PC-3 (cell line): ENCODE measurements around the gene FLNC. TPM values are rescaled to one million over a fixed set of nuclear protein-coding genes. Genes with fewer than 3 reads are reported as not detected.

Experiments
- ATAC-seq: fragments of 200-7000 bp; cut with Tn5 transposase; 2 replicates; pipeline ENCODE4 v1.9.1; 2020; ENCODE audit warnings: mild to moderate bottlenecking, moderate library complexity
- BruUV-seq: library from RNA; stranded (reverse); fragments of 400-500 nt; replicated peaks from 2 replicates; lab custom pipeline; 2021; lab: Mats Ljungman, UMichigan
- CTCF ChIA-PET: fragments of 300-600 bp; sonication (Branson Sonifier 250); formaldehyde crosslinking; loops from one replicate; lab custom pipeline; 2022; ENCODE audit warnings: antibody characterized with exemption; lab: Charles Lee
- POLR2A ChIA-PET: fragments of 300-600 bp; sonication (Branson Sonifier 250); formaldehyde crosslinking; loops from one replicate; lab custom pipeline; 2022; ENCODE audit warnings: antibody characterized with exemption; ENCODE audit not compliant: unreplicated experiment; lab: Charles Lee
- DNase-seq: peaks from one replicate; pipeline ENCODE4 v3.0.0-alpha.2; 2015
- H2AFZ ChIP-seq: fragments of 300-600 bp; sonication (generic); 2 replicates; pipeline ENCODE4 v1.6.0; 2016; ENCODE audit warnings: antibody characterized with exemption, low read length
- H3F3A ChIP-seq: fragments of 300-600 bp; sonication (generic); one replicate; pipeline ENCODE4 v1.6.0; 2017; ENCODE audit warnings: antibody characterized with exemption, low read length, control low read depth, mild to moderate bottlenecking; ENCODE audit not compliant: unreplicated experiment
- H3K27ac ChIP-seq: fragments of 300-600 bp; sonication (generic); 2 replicates; pipeline ENCODE4 v1.5.1; 2016; ENCODE audit warnings: mild to moderate bottlenecking, low read length
- H3K27me3 ChIP-seq: fragments of 300-600 bp; sonication (generic); 2 replicates; pipeline ENCODE4 v1.6.1; 2016; ENCODE audit warnings: low read length, mixed read lengths
- H3K36me3 ChIP-seq: fragments of 300-600 bp; sonication (generic); 2 replicates; pipeline ENCODE4 v1.6.1; 2016; ENCODE audit warnings: low read depth, mixed run types, low read length, mixed read lengths
- H3K4me1 ChIP-seq: fragments of 300-600 bp; sonication (generic); 2 replicates; pipeline ENCODE4 v1.5.1; 2016; ENCODE audit warnings: low read length; ENCODE audit not compliant: insufficient read depth
- H3K4me2 ChIP-seq: fragments of 300-600 bp; sonication (generic); 2 replicates; pipeline ENCODE4 v1.6.0; 2016; ENCODE audit warnings: low read length
- H3K4me3 ChIP-seq: fragments of 300-600 bp; sonication (generic); 2 replicates; pipeline ENCODE4 v1.5.1; 2016; ENCODE audit warnings: mild to moderate bottlenecking, low read length, mixed read lengths
- H3K79me2 ChIP-seq: fragments of 300-600 bp; sonication (generic); 2 replicates; pipeline ENCODE4 v1.6.1; 2017; ENCODE audit warnings: low read length, mixed read lengths
- H3K9ac ChIP-seq: fragments of 300-600 bp; sonication (generic); 2 replicates; pipeline ENCODE4 v1.6.0; 2016; ENCODE audit warnings: mild to moderate bottlenecking, low read length
- H3K9me2 ChIP-seq: fragments of 300-600 bp; sonication (generic); replicated peaks from 2 replicates; pipeline ENCODE4 v1.6.1; 2016; ENCODE audit warnings: mixed run types, low read length, mixed read lengths
- H3K9me3 ChIP-seq: fragments of 300-600 bp; sonication (generic); 2 replicates; pipeline ENCODE4 v1.6.1; 2016; ENCODE audit warnings: low read length, mixed read lengths
- H4K20me1 ChIP-seq: fragments of 300-600 bp; sonication (generic); 2 replicates; pipeline ENCODE4 v1.6.1; 2016; ENCODE audit warnings: low read length, mixed read lengths
- CTCF ChIP-seq: fragments of 300-600 bp; sonication (generic); conservative IDR thresholded peaks from 2 replicates; pipeline ENCODE4 v1.5.1; 2017; ENCODE audit warnings: antibody characterized with exemption, low read depth, mild to moderate bottlenecking, low read length
- EZH2 ChIP-seq: fragments of 300-600 bp; sonication (generic); IDR thresholded peaks from one replicate; pipeline ENCODE4 v1.6.1; 2017; ENCODE audit warnings: antibody characterized with exemption, mild to moderate bottlenecking, low read length; ENCODE audit not compliant: unreplicated experiment
- EZH2phosphoT487 ChIP-seq: fragments of 300-600 bp; sonication (generic); IDR thresholded peaks from 2 replicates; pipeline ENCODE4 v1.6.1; 2018; ENCODE audit warnings: mild to moderate bottlenecking, antibody characterized with exemption, low read length, borderline replicate concordance
- intact Hi-C: fragments of 100-400 bp; cut with micrococcal nuclease; formaldehyde crosslinking; loops from 2 replicates; pipeline ENCODE4 v1.9.0; 2023
- total RNA-seq: library from RNA; depleted of rRNA; stranded (reverse); fragments of >200 nt; gene quantifications from 2 replicates; pipeline ENCODE4 v1.2.3, GENCODE V29; 2014

Gene FLNC
- total RNA-seq, 1 experiment from 2014 or later: 88.7 TPM

GRCh38 chr7:128832880-128833147 lies 2.6 kb downstream of the FLNC start:
- ATAC-seq: no peak
- no peak for DNase-seq
- Histone ChIP-seq H3K9me2 (no peaks in the 10 kb centered on the region), H3K4me2 (peak overlapping the region; percentile 95), H4K20me1 (no peaks in the 10 kb centered on the region; the same call in 1 of the 2 replicates), H3K4me1 (peaks cover 49% of the 10 kb centered on the region), H3K27me3 (no peaks in the 10 kb centered on the region), H3K36me3 (peaks cover 7% of the 10 kb centered on the region; the same call in 1 of the 2 replicates), H2AFZ (no peak overlapping the region), H3K9ac (no peak overlapping the region), H3K9me3 (no peaks in the 10 kb centered on the region), H3K4me3 (peak overlapping the region; percentile 84), H3K79me2 (peaks cover 45% of the 10 kb centered on the region), H3K27ac (peak overlapping the region; percentile 64), H3F3A (no peaks in the 10 kb centered on the region)
- ChIA-PET POLR2A (no interaction called here), CTCF (no interaction called here)
- TF ChIP-seq EZH2 (no peak), EZH2phosphoT487 (no peak), CTCF (no peak)
- no TSS peak for BruUV-seq
- intact Hi-C loops: no loop called here

- 0 out of 2 replicates have a peak overlapping the region, but pooled peaks have one; percentile 25 for H3K9ac ChIP-seq
- H3K27ac ChIP-seq: peak overlapping the region; percentile 64
- ATAC-seq (peak; percentile 43), DNase-seq (peak; percentile 64)
- intact Hi-C loops: no loop called here
- H3K4me1 ChIP-seq: peaks cover 44% of the 10 kb centered on the region
- peak overlapping the region; percentile 84 for H3K4me3 ChIP-seq
- H3K4me2 ChIP-seq: peak overlapping the region; percentile 95
- H3K79me2 ChIP-seq: peaks cover 45% of the 10 kb centered on the region
- H3F3A ChIP-seq: no peaks in the 10 kb centered on the region
- no peaks in the 10 kb centered on the region for H3K9me2 ChIP-seq
- H3K36me3 ChIP-seq: peaks cover 7% of the 10 kb centered on the region; the same call in 1 of the 2 replicates
- BruUV-seq: no TSS peak
- H3K27me3 ChIP-seq: no peaks in the 10 kb centered on the region
- TF ChIP-seq EZH2phosphoT487: no peak
- no peak for TF ChIP-seq CTCF
- TF ChIP-seq EZH2: no peak
- ChIA-PET CTCF (interaction anchor here (1.4 kb wide), 1 partner anchor 50 kb away, joined by 3 read pairs; no protein-coding TSS in a partner anchor), POLR2A (interaction anchor here (0.5 to 0.6 kb wide), 2 partner anchors 30 to 48 kb away, joined by 3 read pairs; partner anchors contain the start of gene ATP6V1F)
- no peaks in the 10 kb centered on the region; the same call in 1 of the 2 replicates for H4K20me1 ChIP-seq
- H3K9me3 ChIP-seq: no peaks in the 10 kb centered on the region
- H2AFZ ChIP-seq: no peak overlapping the region
Observed at GRCh38 chr7:128833148-128833945, 3.1 kb downstream of the FLNC start.

- Histone ChIP-seq H4K20me1 (no peaks in the 10 kb centered on the region; the same call in 1 of the 2 replicates), H3K27me3 (no peaks in the 10 kb centered on the region), H3K27ac (peak overlapping the region; percentile 64), H2AFZ (no peak overlapping the region), H3K36me3 (peaks cover 10% of the 10 kb centered on the region), H3K9me2 (no peaks in the 10 kb centered on the region), H3K79me2 (peaks cover 45% of the 10 kb centered on the region), H3K9ac (no peak overlapping the region), H3K4me3 (peak overlapping the region; percentile 84), H3K4me1 (peaks cover 38% of the 10 kb centered on the region), H3K9me3 (no peaks in the 10 kb centered on the region), H3F3A (no peaks in the 10 kb centered on the region), H3K4me2 (peak overlapping the region; percentile 95)
- ChIA-PET POLR2A (interaction anchor here (0.6 kb wide), 1 partner anchor 49 kb away, joined by 3 read pairs; no protein-coding TSS in a partner anchor), CTCF (interaction anchor here (1.4 kb wide), 1 partner anchor 50 kb away, joined by 3 read pairs; no protein-coding TSS in a partner anchor)
- intact Hi-C loops: no loop called here
- no TSS peak for BruUV-seq
- ATAC-seq (no peak), DNase-seq (peak; percentile 21)
- TF ChIP-seq EZH2phosphoT487 (no peak), CTCF (no peak), EZH2 (no peak)
Observed at GRCh38 chr7:128833946-128834325, 3.7 kb downstream of the FLNC start.
